ENCODE results near the gene HP1BP3.

Gene HP1BP3

GRCh38 chr1:20770314-20771087 lies 16.6 kb downstream of the HP1BP3 start:
- DNase-seq (ENCODE audit: low read depth, low spot score) = no peak

GRCh38 chr1:20767271-20767670 lies 19.8 kb downstream of the HP1BP3 start:
- DNase-seq (ENCODE audit: low read depth, low spot score) = no peak

- DNase-seq (ENCODE audit: low read depth, low spot score) = no peak
Measured at GRCh38 chr1:20763417-20763816, 23.7 kb downstream of the HP1BP3 start.

- no peak for DNase-seq (ENCODE audit: low read depth, low spot score)
Measured at GRCh38 chr1:20760322-20760721, 26.8 kb downstream of the HP1BP3 start.

- no peak for DNase-seq (ENCODE audit: low read depth, low spot score)
Measured at GRCh38 chr1:20753589-20753988, 33.5 kb downstream of the HP1BP3 start.

DNA sequence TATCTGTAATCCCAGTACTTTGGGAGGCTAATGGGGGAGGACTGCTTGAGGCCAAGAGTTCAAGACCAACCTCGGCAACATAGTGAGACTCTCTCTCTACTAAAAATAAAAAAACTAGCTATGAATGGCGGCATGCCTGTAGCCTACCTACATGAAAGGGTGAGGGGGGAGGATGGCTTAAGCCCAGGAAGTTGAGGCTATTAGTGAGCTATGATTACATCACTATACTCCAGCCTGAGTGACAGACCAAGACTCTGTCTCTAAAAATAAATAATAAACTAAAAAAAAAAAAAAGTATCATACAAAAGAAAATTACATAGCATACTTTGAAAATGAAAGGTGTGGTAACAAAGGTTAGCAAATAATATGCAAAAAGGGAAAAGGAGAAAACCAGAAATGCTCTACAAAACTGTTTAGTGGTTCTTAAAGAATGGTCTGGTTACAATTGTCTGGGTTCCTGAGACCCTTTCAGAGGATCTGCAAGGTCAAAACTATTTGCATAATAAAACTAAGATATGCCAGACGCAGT lies 35.6 kb downstream of the HP1BP3 start:
- DNase-seq (ENCODE audit: low read depth, low spot score) = no peak

DNA sequence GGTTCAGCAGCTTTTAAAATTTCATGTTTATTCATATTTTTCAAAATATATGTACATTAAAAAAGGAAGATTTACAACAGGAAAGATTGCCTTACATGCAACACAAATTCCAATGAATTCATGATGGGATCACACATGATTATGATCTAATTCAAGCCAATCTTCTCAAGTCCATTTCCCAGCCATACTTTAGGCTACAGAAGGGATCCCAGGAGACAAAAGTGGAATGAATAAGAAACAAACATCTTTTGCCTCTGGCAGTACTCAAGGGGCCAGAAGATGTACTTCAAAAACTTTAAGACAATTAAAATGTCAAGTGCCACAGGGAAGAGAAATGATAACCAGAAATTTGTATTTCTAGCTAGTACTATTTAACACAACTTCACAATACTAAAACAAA lies 44.4 kb downstream of the HP1BP3 start:
- DNase-seq (ENCODE audit: low read depth, low spot score) = no peak

DNA sequence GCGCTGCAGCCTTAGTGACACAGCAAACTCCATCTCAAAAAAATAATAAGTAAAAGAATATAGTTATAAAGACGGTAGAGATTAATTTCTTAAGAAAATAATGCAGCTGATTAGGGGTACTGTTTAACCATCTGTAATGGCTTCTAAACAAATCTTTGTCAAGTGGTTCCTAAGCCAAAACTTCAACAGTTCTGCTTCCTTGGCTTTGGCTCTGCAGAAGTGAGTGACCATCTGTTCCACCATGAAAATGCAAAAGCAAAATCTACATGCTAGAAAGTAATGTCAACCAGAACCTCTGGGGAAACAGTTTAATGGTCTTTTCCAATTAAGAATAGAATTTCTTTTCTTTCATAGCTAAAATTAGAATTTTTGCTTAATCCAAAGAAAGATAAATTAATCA lies 46.3 kb downstream of the HP1BP3 start:
- DNase-seq (ENCODE audit: low read depth, low spot score) = no peak

GRCh38 chr1:20739225-20739624 lies 47.9 kb downstream of the HP1BP3 start:
- DNase-seq (ENCODE audit: low read depth, low spot score) = no peak

DNA sequence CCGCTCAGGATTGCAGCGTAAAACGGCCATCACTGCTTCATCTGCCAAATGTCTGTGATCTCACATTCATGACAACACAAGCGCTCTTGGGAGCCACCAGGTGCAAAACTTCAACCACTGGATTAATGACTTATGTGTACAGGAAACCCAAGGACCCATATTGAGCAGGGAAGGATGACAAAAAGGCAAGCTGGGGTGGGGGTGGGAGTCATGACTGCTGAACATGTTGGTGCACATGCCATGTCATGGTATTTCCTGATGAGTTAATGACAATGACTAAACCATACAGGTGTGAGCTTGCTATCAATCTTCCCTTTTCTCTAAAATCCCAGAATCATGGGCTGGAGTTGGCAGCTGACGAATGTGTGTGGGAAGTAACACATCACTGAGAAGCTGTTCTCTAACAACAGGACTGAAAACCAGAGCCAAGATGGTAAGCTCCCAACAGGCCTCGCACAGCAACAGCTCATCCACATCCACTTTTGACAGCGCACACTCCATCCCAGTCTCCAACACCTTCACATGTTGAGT lies 51.5 kb downstream of the HP1BP3 start:
- no peak for DNase-seq (ENCODE audit: low read depth, low spot score)

- no peak for DNase-seq (ENCODE audit: low read depth, low spot score)
Measured at GRCh38 chr1:20733360-20733975, 53.6 kb downstream of the HP1BP3 start.

DNA sequence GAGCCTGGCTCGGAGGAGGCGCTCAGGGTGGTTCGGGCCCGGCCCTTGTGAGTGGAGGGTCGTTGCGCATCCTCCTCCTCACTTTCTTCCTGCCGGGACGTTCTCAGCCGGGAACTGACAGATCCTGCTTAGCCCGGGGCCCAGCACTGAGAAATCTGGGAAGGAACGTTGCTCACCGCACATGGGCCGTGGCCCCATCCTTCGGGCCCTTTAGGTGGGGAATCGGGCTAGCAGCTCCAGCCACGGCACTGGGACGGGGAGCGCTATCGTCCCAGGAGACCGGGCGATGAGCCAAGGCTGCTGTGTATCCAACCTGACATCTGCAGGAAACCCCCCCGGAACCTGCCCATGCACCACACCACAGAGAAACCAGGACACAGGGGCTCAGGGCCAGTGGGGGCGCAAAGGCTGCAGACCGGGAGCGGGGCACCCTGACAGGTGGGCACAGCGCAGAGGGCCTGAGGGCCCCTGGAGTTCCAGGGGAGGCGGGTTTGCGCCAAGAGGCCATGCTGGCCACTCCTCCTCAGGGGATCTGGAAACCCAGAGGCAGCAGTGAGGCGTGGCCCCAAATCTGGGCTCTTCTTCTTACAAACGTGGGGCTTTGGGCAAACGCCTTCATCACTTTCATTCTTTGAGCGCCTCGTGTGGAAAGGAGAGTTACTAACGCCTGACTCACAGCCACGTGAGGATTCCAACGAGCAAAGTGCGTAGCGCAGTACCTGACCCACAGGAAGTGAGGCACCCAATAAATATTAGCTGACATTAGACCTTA lies 54.3 kb downstream of the HP1BP3 start, which contains the start of gene SH2D5:
SH2D5 (minus strand) TSS at position 116 of the 772 bp plus-strand sequence. CDS start 4,659 bp downstream, outside the sequence.
- peak; percentile 46 for DNase-seq (ENCODE audit: low read depth, low spot score)

DNA sequence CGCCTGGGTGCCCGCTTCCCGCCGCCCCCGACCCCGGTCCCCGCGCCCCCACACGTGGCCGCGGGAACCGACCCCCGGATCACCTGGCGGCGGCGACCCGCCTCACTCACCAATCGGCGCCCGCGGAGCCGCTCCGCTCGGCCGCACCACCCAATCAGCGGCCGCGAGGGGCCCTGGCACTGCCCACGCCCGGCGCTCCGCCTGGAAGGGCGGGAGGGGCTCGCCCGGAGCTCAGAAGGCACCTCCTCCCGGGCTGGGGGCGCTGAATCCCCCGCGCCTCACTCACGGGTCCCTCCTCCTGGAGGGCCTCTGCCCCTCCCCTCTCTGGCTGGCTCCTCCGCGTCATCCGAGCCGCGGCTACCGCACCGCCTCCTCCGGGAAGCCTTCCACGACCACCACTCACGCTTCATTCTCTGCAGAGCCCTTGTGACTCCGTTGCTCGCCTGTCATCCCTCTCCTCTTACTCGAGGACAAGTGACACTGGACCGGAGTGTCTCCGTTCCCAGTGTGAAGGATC lies 55.0 kb downstream of the HP1BP3 start:
- DNase-seq (ENCODE audit: low read depth, low spot score) = no peak

DNA sequence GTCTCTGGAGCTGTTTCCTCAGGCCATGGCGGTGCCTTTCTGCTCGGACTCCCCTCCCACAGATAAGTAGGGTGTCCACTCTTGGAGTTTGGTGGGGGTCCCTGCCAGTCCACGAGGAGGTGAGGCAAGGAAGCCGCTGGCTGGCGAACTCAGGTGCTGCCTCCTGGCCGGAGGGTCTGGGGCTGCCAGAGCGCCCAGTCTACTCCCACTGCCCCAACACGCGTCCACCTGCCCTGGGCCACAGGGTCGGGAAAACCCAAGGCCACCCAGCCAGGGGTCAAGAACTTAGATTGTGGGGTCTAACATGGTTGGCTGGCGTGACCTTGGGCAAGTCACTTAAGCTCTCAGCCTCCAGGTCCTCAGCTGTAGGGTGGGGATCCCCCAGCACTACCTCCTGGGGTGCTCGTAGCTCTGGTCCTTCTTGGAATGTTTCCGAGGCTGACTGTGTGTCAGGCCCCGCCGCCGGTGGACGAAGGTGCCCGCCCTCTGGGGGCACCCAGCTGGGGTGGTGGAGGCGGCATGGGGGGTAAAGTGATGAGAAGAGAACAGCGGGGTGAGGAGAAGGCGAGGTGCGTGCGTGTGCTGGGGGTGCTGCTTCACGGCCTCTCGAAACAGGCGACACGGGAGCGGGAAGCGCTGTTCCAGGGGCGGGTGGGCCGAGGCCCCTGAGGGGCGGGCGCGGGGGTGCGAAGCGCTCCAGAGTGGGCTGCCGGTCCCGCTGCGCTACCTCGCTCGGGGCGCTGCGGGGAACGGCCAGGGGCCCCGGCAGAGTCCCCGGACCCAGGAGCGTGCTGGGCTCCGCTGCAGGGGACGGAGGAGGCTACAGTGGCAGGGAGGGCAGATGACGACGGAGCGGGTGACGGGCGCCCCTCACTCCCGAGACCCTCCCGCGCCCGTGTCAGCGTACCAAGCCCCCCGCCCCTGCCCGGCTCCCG lies 55.8 kb downstream of the HP1BP3 start:
- no peak for DNase-seq (ENCODE audit: low read depth, low spot score)

DNA sequence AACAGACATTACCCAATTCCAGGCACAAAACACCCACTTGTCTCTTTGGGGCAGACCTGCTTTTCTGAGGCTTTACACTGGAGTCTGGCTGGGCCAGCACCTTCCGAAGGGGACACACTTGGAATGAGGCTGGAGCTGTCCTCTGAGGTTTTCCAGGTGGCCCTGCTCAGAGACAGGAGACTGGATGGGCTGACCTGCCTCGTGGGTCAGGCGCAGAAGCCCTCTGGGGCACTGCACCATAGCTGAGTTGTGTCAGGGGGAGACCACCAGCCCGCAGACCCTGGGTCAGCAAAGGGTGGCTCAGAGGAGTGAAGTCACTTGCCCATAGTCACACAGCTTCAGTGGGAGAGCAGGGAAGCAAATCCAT lies 56.4 kb downstream of the HP1BP3 start:
- DNase-seq (ENCODE audit: low read depth, low spot score) = no peak

GRCh38 chr1:20729990-20730689 lies 57.0 kb downstream of the HP1BP3 start:
- no peak for DNase-seq (ENCODE audit: low read depth, low spot score)

DNA sequence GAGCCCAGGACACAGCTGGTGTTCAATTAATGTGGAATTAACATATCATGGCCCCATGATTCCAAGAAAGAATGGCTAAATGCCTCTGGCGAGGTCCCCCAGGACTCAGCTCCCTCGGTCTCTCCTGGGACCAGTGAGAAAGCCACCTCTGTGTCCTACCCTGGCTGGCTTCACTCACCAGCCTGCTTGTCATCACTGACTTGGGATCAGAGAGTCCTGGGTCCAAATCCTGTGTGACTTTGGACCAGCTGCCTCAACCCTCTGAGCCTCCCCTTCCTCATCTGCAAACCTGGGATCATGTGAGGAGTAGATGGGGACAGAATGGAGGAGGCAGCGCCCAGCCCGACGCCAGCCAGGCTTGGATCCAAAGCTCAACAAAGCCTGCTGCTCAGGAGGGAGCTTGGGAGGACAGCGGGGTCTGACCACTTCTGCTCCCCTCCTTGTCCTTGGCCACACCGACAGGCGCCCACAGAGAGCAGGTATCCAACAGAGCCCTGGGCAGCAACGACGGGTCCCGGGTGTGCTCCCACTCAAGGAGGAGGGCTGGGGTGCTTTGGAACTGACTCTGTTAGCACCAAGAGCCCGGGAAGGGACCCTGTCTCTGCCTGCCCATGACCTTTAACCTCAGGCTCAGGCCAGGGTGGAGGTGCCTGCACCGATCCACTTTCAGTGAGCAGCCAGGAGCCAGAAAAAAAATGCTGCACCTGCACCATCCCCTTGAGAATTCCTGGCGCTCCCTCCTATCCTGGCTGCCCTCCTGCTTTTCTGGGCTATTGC lies 57.8 kb downstream of the HP1BP3 start:
- no peak for DNase-seq (ENCODE audit: low read depth, low spot score)

DNA sequence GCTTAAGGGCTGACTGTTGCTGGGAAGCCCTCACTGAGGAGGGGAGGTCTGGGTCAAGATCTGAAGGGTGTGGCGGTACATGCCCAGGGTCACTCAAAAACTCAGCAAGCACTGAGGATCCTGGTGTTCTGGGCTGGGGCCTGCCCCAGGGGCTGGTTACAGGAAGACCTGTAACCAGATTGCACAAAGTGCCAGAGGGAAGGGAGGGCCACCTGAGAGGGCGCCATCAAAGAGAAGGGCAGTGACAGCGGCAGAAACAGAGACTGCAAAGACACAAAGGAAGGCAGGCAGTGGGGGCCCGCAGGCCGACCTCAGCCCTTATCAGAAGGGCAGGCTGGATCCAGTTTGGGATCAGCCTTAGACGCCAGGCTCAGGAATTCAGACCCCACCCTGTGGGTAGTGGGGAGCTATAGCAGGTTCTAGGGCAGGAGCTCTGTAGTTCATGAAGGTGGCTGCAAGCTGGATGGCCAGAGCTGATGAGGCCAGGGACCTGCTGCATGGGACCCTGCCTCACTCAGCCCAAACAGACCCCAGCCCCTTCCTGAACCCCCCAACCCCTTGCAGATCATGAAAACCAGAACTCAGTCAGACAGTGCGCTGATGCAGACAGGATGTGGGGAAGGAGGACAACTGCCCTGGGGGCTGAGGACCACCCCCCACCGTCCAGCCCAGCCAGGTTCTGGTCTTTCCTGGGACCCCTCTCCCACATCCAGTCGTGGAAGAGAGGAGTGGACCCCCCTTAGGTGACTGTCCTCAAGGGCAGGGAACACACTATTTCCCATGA lies 58.5 kb downstream of the HP1BP3 start:
- no peak for DNase-seq (ENCODE audit: low read depth, low spot score)
